Loucy (cell line): ENCODE results near the gene TFPI2.

Source experiments
- EZH2phosphoT487 ChIP-seq: fragments of 200-600 bp; IDR thresholded peaks from 2 replicates; pipeline ENCODE4 v1.6.1; 2018; ENCODE audit warnings: antibody characterized with exemption, mild to moderate bottlenecking, moderate library complexity, borderline replicate concordance
- TF ChIP-seq, protein P1 (sequence below): fragments of 200-600 bp; sonication (generic); conservative IDR thresholded peaks from 2 replicates; pipeline ENCODE4 v1.5.1; 2014; ENCODE audit warnings: mild to moderate bottlenecking, antibody characterized with exemption, low read length

GRCh38 chr7:93890041-93890463 lies 501 bp downstream of the TFPI2 start:
- TF ChIP-seq, protein P1, sequence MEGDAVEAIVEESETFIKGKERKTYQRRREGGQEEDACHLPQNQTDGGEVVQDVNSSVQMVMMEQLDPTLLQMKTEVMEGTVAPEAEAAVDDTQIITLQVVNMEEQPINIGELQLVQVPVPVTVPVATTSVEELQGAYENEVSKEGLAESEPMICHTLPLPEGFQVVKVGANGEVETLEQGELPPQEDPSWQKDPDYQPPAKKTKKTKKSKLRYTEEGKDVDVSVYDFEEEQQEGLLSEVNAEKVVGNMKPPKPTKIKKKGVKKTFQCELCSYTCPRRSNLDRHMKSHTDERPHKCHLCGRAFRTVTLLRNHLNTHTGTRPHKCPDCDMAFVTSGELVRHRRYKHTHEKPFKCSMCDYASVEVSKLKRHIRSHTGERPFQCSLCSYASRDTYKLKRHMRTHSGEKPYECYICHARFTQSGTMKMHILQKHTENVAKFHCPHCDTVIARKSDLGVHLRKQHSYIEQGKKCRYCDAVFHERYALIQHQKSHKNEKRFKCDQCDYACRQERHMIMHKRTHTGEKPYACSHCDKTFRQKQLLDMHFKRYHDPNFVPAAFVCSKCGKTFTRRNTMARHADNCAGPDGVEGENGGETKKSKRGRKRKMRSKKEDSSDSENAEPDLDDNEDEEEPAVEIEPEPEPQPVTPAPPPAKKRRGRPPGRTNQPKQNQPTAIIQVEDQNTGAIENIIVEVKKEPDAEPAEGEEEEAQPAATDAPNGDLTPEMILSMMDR, result no peak
- no peak for TF ChIP-seq EZH2phosphoT487
